Measurements from ENCODE around the gene CYP2A6.
"Not testable (repeated sequence)": the region's sequence is repeated elsewhere in the genome, so short reads cannot be mapped to it uniquely, and the experiment has no call there.

CYP2A6 gene

GRCh38 chr19:40824916-40825315 is 25.3 kb downstream of the CYP2A6 start:
- DNase-seq (ENCODE audit: low read depth); H3K4me3 ChIP-seq (ENCODE audit: control insufficient read depth, low read depth, low read length): not testable (repeated sequence)

- not testable (repeated sequence) for DNase-seq (ENCODE audit: low read depth); H3K4me3 ChIP-seq (ENCODE audit: control insufficient read depth, low read depth, low read length)
These were observed 27.3 kb downstream of the CYP2A6 start for GRCh38 chr19:40822704-40823553.

- TF ChIP-seq CTCF (conservative IDR thresholded peaks at IDR 0.05; ENCODE audit: control insufficient read depth, insufficient read depth, low read depth, low read length), result no peak
- H3K4me3 ChIP-seq (ENCODE audit: control insufficient read depth, low read depth, low read length), result no peak overlapping the region
- DNase-seq (ENCODE audit: low read depth), result no peak
These were observed 28.1 kb downstream of the CYP2A6 start for GRCh38 chr19:40822161-40822560.

GRCh38 chr19:40819479-40820234 is 30.6 kb downstream of the CYP2A6 start:
- DNase-seq (ENCODE audit: low read depth), result peak; percentile 53
- H3K4me3 ChIP-seq (ENCODE audit: control insufficient read depth, low read depth, low read length), result not testable (repeated sequence)
- TF ChIP-seq CTCF (conservative IDR thresholded peaks at IDR 0.05; ENCODE audit: control insufficient read depth, insufficient read depth, low read depth, low read length), result peak; percentile 71

- TF ChIP-seq CTCF (conservative IDR thresholded peaks at IDR 0.05; ENCODE audit: control insufficient read depth, insufficient read depth, low read depth, low read length), result peak; percentile 3
- peak overlapping the region; percentile 32 for H3K4me3 ChIP-seq (ENCODE audit: control insufficient read depth, low read depth, low read length)
- not testable (repeated sequence) for DNase-seq (ENCODE audit: low read depth)
These were observed 31.5 kb downstream of the CYP2A6 start for GRCh38 chr19:40818480-40819399.

GRCh38 chr19:40815223-40815622 is 35.0 kb downstream of the CYP2A6 start:
- no peak for TF ChIP-seq CTCF (conservative IDR thresholded peaks at IDR 0.05; ENCODE audit: control insufficient read depth, insufficient read depth, low read depth, low read length)
- no peak for DNase-seq (ENCODE audit: low read depth)
- H3K4me3 ChIP-seq (ENCODE audit: control insufficient read depth, low read depth, low read length), result no peak overlapping the region

GRCh38 chr19:40813182-40813581 is 37.1 kb downstream of the CYP2A6 start:
- TF ChIP-seq CTCF (conservative IDR thresholded peaks at IDR 0.05; ENCODE audit: control insufficient read depth, insufficient read depth, low read depth, low read length), result no peak
- DNase-seq (ENCODE audit: low read depth), result no peak
- no peak overlapping the region for H3K4me3 ChIP-seq (ENCODE audit: control insufficient read depth, low read depth, low read length)

GRCh38 chr19:40812571-40812970 is 37.7 kb downstream of the CYP2A6 start:
- H3K4me3 ChIP-seq (ENCODE audit: control insufficient read depth, low read depth, low read length); DNase-seq (ENCODE audit: low read depth): not testable (repeated sequence)

All from fibroblast of mammary gland (primary cell).